ENCODE results near the gene SOST.

SOST gene

GRCh38 chr17:43750153-43750552, 8.4 kb downstream of the SOST start:
- TF ChIP-seq TAF1 (IDR thresholded peaks at IDR 0.05; ENCODE audit: borderline replicate concordance, insufficient read depth, low read length) (no peak), FOXP2 (optimal IDR thresholded peaks at IDR 0.05; ENCODE audit: borderline replicate concordance, extremely low read depth, extremely low read length, insufficient read depth) (no peak), POLR2AphosphoS5 (IDR thresholded peaks at IDR 0.05; ENCODE audit: low read depth, low read length) (no peak), REST (IDR thresholded peaks at IDR 0.05; ENCODE audit: insufficient read depth in 1 of 2, low read depth in 2 of 2, low read length in 2 of 2) (no peak), SIN3A (IDR thresholded peaks at IDR 0.05; ENCODE audit: borderline replicate concordance, insufficient read depth, low read length) (no peak)

GRCh38 chr17:43745541-43745940, 13.1 kb downstream of the SOST start:
- no peak for TF ChIP-seq SIN3A (IDR thresholded peaks at IDR 0.05; ENCODE audit: borderline replicate concordance, insufficient read depth, low read length)
- no peak for TF ChIP-seq FOXP2 (optimal IDR thresholded peaks at IDR 0.05; ENCODE audit: borderline replicate concordance, extremely low read depth, extremely low read length, insufficient read depth)
- no peak for TF ChIP-seq TAF1 (IDR thresholded peaks at IDR 0.05; ENCODE audit: borderline replicate concordance, insufficient read depth, low read length)
- TF ChIP-seq REST (IDR thresholded peaks at IDR 0.05; ENCODE audit: insufficient read depth in 1 of 2, low read depth in 2 of 2, low read length in 2 of 2), result no peak
- no peak for TF ChIP-seq POLR2AphosphoS5 (IDR thresholded peaks at IDR 0.05; ENCODE audit: low read depth, low read length)

DNA sequence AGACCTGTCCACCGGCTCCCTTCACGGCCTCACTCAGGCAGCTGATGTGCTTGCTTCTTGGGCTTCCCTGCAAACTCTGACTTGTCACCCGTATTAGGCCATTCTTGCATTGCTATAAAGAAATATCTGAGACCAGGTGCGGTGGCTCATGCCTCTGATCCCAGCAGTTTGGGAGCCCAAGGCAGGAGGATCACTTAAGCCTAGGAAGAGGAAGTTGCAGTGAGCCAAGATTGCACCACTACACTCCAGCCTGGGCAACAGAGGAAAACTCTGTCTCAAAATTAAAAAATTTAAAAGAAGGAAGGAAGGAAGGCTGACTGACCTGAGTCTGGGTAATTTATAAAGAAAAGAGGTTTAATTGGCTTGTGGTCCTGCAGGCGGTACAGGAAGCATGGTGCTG, 17.0 kb downstream of the SOST start:
- TF ChIP-seq FOXP2 (optimal IDR thresholded peaks at IDR 0.05; ENCODE audit: borderline replicate concordance, extremely low read depth, extremely low read length, insufficient read depth), result no peak
- no peak for TF ChIP-seq POLR2AphosphoS5 (IDR thresholded peaks at IDR 0.05; ENCODE audit: low read depth, low read length)
- TF ChIP-seq SIN3A (IDR thresholded peaks at IDR 0.05; ENCODE audit: borderline replicate concordance, insufficient read depth, low read length), result no peak
- no peak for TF ChIP-seq REST (IDR thresholded peaks at IDR 0.05; ENCODE audit: insufficient read depth in 1 of 2, low read depth in 2 of 2, low read length in 2 of 2)
- no peak for TF ChIP-seq TAF1 (IDR thresholded peaks at IDR 0.05; ENCODE audit: borderline replicate concordance, insufficient read depth, low read length)

DNA sequence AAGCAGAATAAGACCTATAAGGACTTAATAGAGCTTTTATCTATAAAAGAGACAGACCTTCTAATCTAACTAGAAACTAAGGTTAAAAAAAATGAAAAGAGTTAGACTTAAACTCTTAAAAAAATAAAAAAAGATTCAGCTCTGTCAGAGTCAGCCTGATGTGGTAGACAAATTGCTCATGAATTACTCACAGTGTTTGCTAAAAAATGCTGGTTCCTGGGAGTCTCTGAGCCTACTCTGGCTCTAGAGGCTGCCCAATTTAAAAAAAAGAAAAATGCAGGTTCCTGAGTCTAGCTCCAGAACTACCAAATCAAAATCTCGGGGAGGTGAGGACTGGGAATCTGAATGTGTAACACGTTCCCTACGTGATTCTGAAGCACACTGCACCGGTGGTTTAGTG, 18.1 kb downstream of the SOST start:
- TF ChIP-seq TAF1 (IDR thresholded peaks at IDR 0.05; ENCODE audit: borderline replicate concordance, insufficient read depth, low read length), result no peak
- TF ChIP-seq FOXP2 (optimal IDR thresholded peaks at IDR 0.05; ENCODE audit: borderline replicate concordance, extremely low read depth, extremely low read length, insufficient read depth), result no peak
- no peak for TF ChIP-seq POLR2AphosphoS5 (IDR thresholded peaks at IDR 0.05; ENCODE audit: low read depth, low read length)
- TF ChIP-seq REST (IDR thresholded peaks at IDR 0.05; ENCODE audit: insufficient read depth in 1 of 2, low read depth in 2 of 2, low read length in 2 of 2), result no peak
- no peak for TF ChIP-seq SIN3A (IDR thresholded peaks at IDR 0.05; ENCODE audit: borderline replicate concordance, insufficient read depth, low read length)

DNA sequence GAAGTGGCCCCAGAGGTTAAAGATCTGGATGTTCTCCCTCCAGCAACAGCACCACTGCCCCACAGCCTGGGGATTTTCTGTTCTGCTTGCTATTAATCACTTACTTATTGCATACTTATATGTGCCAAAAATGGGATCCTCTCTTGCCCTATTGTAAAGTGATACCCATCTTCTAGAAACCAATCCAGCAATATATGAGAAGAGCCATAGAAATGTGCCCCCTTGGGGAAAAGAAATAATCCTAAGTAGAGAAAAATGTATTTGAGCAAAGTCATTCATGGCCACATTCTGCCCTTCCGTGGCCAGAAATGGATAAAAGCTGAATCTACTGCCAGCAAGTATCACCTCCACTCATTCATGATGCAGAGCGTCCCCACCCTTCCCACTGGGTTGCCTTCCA, 20.9 kb downstream of the SOST start:
- TF ChIP-seq TAF1 (IDR thresholded peaks at IDR 0.05; ENCODE audit: borderline replicate concordance, insufficient read depth, low read length) (no peak), SIN3A (IDR thresholded peaks at IDR 0.05; ENCODE audit: borderline replicate concordance, insufficient read depth, low read length) (no peak), REST (IDR thresholded peaks at IDR 0.05; ENCODE audit: insufficient read depth in 1 of 2, low read depth in 2 of 2, low read length in 2 of 2) (no peak), POLR2AphosphoS5 (IDR thresholded peaks at IDR 0.05; ENCODE audit: low read depth, low read length) (no peak), FOXP2 (optimal IDR thresholded peaks at IDR 0.05; ENCODE audit: borderline replicate concordance, extremely low read depth, extremely low read length, insufficient read depth) (no peak)

Data from PFSK-1 (cell line).